Stimulated activated CD4-positive, alpha-beta T cell treated with anti-CD3 and anti-CD28 coated beads, TNF-alpha, amount 100 ng/mL, for 4 hours (primary cell): ENCODE data around the gene C1QTNF5.

Experiments used
- DNase-seq, 3 experiments: peaks; one replicate each; pipeline ENCODE4 v3.0.0-alpha.2; 2020; ENCODE audit warnings: low read depth in 3 of 3

The C1QTNF5 gene

DNA sequence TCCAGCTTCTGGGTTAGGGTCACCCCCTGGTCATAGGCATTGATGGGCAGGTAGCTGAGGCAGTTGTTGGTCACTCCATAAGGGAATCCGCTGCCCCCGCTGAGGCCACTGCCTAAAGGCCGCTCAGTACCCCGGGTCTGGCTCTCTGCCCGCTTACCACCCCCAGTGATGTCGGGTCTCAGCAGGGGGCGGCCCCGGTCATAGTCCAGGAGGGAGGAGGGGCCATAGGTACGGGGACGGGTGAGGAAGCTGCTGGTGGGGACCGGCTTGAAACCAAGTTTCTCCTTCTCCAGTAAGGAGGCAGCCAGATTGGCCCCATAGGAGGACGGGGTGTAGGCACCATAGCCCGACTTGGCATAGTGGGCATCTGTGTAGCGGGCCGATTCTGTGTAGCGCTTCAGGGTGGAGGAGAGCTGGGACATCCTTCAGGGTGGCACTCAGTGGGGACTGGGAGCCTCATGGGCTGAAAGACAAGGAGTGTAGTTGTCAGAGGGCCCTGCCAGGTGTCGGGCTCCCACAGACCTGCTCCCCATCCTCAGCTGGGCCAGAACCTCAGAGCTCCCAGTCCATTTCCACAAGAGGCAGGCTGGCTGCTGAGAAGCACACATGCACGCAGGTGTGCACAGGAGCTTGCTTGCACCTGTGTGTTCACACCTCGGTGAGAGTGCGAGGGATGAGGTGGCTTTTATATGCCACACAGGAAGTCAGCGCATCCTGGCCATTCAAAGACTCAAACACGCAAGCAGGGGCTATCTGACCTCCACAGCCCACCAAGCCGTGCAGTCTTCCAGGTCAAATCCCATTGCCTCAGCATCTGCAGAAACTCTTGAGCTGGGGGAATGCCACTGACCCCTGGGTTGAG is 32.6 kb upstream of the C1QTNF5 start:
- DNase-seq = no peak

- DNase-seq = no peak
Observed at GRCh38 chr11:119372260-119373058, 31.8 kb upstream of the C1QTNF5 start.

DNA sequence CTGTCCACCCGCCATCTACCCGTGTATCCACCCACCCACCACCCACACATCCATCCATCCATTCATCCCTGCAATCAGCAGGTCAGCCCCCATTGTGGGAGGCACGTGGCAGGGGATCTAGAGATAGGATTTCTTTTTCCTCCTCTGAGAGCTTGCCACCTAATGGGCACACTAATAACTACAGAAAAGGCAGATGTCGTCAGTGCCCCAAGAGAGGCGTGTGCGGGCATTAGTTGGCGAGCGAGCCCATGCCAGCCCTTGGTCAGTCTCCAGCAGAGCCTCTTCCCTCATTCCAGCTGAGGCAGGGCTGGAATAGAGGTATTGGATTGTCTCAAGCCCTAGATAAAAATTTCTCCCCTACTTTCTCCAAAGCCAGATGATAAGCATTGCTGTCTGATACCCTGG is 31.1 kb upstream of the C1QTNF5 start:
- DNase-seq = no peak

GRCh38 chr11:119371067-119371601 is 30.5 kb upstream of the C1QTNF5 start:
- no peak for DNase-seq

- DNase-seq = no peak
Observed at GRCh38 chr11:119370486-119371046, 29.9 kb upstream of the C1QTNF5 start.

DNA sequence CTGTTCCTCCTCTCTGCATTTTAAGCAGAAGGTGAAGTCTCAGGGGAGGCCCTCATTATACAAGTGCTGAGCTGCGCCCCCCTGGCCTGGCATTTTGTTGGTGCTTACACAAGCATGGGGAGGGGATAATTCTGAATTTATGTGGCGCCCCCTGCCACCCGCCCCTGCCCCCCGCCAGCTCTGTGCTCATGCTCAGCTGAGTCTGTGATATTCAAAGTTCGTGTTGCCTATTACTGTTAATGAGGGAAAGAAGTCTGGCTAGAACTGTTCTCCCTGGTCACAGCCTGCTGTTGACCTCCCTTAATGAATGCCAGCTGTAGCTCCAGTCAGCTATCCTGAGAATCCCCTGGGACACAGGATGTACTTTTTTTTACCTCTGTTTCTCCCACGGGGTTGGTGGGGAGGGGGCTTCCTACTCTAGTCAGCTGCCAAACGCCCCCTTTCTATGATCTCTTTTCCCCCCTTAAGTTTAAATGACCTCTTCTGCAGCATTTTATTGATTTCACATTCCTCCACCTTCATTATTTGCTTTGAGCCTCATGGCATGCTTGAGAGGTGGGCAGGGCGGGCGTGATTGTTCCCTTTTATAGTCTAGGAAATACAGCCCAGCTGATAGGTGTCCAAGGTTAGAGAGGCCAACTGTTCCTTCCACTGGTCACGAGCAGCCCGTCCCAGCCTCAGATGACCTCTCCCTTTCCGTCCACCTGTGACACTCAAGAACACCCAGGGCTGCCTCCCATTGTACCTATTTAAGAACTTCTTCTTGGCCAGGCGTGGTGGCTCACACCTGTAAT is 28.6 kb upstream of the C1QTNF5 start:
- no peak for DNase-seq

DNA sequence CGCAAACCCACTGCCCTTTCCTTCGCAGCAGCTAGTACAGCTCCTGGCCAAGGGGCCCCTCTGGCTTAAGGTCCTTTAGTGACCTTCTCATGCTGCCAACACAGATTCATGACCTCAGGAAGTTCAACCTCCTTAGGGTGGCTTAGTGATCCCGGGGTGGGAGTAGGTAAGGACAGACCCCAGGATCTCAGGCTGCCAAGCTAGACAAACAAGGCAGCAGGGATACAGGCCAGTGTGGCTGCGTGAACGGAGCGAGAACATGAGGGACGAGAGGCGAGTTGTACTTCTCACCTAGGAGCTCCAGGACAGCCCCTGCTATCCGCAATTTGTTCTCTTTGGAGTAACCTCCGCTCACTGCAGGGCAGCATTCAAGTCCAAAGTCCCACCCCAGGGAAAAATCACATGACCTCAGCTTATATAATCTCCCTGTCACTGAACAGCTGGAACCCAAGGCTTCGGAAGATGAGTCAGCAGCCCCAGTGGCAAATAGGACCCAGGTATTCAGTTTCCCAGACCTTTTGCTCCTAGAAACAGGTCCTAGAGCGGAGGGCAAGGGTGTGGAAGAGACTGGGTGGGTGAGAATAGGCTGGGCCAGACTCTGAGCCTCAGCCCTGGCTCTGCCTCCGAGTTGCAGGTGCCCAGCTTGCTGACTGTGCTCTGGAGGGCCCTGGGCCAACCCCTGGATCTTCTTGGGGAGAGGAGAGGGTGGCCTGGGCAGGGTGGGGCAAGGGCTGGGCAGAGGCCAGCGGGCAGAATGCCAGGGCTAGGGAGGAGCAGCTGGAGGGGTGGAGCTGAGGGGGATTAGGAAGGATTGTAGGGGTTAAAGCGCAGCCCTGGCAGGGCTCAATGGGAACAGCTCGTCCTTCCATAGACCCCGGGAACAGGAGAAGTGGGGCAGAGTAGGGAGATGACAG is 27.7 kb upstream of the C1QTNF5 start:
- DNase-seq = no peak

GRCh38 chr11:119367661-119368120 is 27.0 kb upstream of the C1QTNF5 start:
- DNase-seq = no peak

- no peak for DNase-seq
Observed at GRCh38 chr11:119366690-119367620, 26.3 kb upstream of the C1QTNF5 start.

DNA sequence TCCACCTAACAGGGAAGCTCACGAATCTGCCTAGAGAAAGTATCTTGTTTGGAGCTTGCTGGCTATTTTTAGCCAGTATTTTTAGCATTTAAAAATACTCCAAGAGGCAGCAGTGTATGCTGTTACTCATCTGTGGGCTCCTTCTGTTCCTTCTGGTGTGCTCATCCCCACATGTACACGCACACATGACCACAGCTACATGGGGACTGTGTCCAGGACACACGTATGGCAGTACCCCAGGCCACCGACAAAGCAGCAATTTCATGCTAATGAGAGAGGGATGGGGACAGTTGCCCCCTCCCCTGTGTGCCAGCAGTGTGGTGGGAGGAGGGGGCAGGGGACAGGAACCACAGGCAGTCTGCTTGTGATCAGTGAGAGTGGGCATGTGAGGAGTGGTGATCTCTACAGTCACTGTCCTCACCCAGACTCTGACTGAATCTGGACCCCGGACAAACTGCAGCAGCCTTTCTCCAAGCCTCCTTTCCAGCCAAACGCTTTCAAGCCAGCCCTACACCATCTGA is 24.4 kb upstream of the C1QTNF5 start:
- DNase-seq = no peak

GRCh38 chr11:119363851-119364590 is 23.3 kb upstream of the C1QTNF5 start:
- peak; percentile 37 to 50 (median 47) for DNase-seq

GRCh38 chr11:119363081-119363850 is 22.6 kb upstream of the C1QTNF5 start:
- no peak for DNase-seq

DNA sequence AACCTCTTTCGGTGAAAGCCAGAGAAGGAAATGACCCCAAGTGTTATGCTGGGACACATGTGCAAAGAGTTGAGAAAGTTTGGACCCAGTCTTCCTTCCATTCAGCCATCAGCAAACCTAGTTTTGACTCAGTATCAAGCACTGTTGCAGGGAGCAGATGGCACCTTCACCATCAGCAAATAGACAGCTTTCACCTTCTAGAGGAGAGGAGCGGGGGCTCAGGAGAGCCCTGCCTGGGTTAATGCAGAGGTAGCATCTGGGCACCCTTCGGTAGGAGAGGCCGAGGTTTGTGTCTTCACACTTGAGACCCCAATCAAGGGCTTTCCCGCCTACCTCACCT is 22.0 kb upstream of the C1QTNF5 start:
- DNase-seq = no peak

- DNase-seq = no peak
Observed at GRCh38 chr11:119361941-119362725, 21.4 kb upstream of the C1QTNF5 start.

GRCh38 chr11:119361056-119361787 is 20.5 kb upstream of the C1QTNF5 start:
- no peak for DNase-seq
